Stimulated activated naive B cell treated with anti-CD40 and anti-IgM and Interleukin-4, amounts not matched to agents 10 μg/mL and 1 μg/mL and 100 μg/mL, for 72 hours (primary cell): Measurements from ENCODE around the gene ARL6IP1.
A peak's percentile ranks its signal among the peaks of the same experiment; 100 is the strongest.

Source experiments
- ATAC-seq, 2 donors: fragments of 150-1000 bp; cut with Tn5 transposase; replicated peaks; 2 replicates each; pipeline ENCODE4 v1.10.0; 2021; ENCODE audit warnings: moderate library complexity in 1 of 2
- DNase-seq: peaks from one replicate; pipeline ENCODE4 v3.0.0; 2021
- H3K27ac Mint-ChIP-seq: one replicate; pipeline ENCODE4 v1.8.0; 2022; ENCODE audit warnings: mild to moderate bottlenecking, mixed read lengths
- H3K27me3 Mint-ChIP-seq, 2 donors: one replicate each; pipeline ENCODE4 v1.8.0; 2022; ENCODE audit warnings: mixed read lengths in 2 of 2
- H3K36me3 Mint-ChIP-seq, 2 donors: one replicate each; pipeline ENCODE4 v1.8.0; 2022; ENCODE audit warnings: mixed read lengths in 2 of 2, mild to moderate bottlenecking in 1 of 2
- H3K4me1 Mint-ChIP-seq, 2 donors: one replicate each; pipeline ENCODE4 v1.8.0; 2022; ENCODE audit warnings: mixed read lengths in 2 of 2, mild to moderate bottlenecking in 1 of 2
- H3K4me3 Mint-ChIP-seq, 2 donors: one replicate each; pipeline ENCODE4 v1.8.0; 2022; ENCODE audit warnings: mild to moderate bottlenecking in 2 of 2, mixed read lengths in 2 of 2, moderate library complexity in 1 of 2
- H3K9me3 Mint-ChIP-seq, 2 donors: one replicate each; pipeline ENCODE4 v1.8.0; 2022; ENCODE audit warnings: mixed read lengths in 2 of 2, mild to moderate bottlenecking in 1 of 2

ARL6IP1 gene

GRCh38 chr16:18801145-18801972, at the start of gene ARL6IP1:
Gene ARL6IP1 (minus strand): TSS chr16:18801549. CDS start chr16:18801466, 83 bp downstream.
- H3K27me3 Mint-ChIP-seq: peaks cover 0 to 3% of the 10 kb centered on the region in 2 donors
- peaks cover 22 to 55% of the 10 kb centered on the region in 2 donors for H3K4me1 Mint-ChIP-seq

GRCh38 chr16:18846416-18846815, 45.1 kb upstream of the ARL6IP1 start:
- Mint-ChIP-seq H3K36me3 (peaks cover 35 to 47% of the 10 kb centered on the region in 2 donors), H3K27ac (peak overlapping the region; percentile 42), H3K4me3 (no peak overlapping the region), H3K27me3 (no peaks in the 10 kb centered on the region), H3K9me3 (no peaks in the 10 kb centered on the region), H3K4me1 (no peaks in the 10 kb centered on the region)
- DNase-seq (no peak), ATAC-seq (no peak)

More at GRCh38 chr16:18801145-18801972, at the start of gene ARL6IP1:
- Mint-ChIP-seq H3K9me3 (no peaks in the 10 kb centered on the region), H3K27ac (peak within 1 kb of the TSS; percentile 99), H3K36me3 (peaks cover 11 to 35% of the 10 kb centered on the region in 2 donors), H3K4me3 (peak within 1 kb of the TSS; percentile 81 to 95)
- ATAC-seq: peak; percentile 93 to 94
- DNase-seq: peak; percentile 98

DNA sequence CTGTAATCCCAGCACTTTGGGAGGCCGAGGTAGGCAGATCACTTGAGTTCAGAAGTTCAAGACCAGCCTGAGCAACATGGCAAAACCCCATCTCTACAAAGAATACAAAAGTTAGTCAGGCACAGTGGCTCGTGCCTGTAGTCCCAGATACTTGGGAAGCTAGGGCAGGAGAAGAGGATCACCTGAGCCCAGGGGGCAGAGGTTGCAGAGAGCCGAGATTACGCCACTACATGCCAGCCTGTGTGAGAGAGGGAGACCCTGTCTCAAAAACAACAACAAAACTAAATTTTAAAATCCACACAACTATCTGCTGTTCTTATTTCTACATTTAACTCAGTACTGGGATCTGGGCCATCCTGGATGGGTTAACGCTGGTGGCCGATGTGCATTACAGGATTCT, 41.2 kb upstream of the ARL6IP1 start:
- no peak for ATAC-seq
- DNase-seq: no peak
- no peak overlapping the region for H3K27ac Mint-ChIP-seq
- H3K9me3 Mint-ChIP-seq: no peaks in the 10 kb centered on the region
- no peak overlapping the region for H3K4me3 Mint-ChIP-seq
- no peaks in the 10 kb centered on the region for H3K27me3 Mint-ChIP-seq
- no peaks in the 10 kb centered on the region for H3K4me1 Mint-ChIP-seq
- H3K36me3 Mint-ChIP-seq: peaks cover 41 to 58% of the 10 kb centered on the region in 2 donors

DNA sequence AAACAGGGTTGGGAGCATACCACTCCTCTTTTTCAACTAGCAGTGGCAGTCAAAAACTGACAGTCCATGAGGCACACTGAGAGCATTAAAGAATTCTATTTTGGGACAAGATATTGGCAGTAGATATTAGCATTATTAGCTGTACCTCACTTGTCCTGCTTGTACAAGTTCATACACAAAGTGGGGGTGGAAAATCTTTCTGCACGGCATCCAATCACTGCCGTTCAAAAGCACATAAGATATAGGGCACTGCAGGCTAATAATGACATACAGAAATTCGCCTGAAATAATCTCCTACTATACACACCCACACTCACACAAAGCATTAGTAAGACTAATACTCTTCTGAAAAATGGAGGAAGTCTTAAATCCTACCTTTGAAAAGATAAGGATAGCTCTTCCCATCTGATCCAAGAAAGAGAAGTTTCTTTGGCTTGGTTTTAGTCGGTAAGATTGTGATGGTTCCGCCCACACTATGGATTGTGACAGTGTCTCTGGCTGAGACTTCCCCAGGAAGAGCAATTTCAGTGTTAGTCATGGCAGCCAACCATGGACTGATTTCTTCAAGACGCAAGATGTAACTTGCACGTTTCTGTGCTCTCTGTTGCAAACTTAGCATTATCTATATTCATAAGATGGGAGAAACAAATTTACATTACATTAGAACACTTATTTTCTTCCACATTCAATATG, 40.6 kb upstream of the ARL6IP1 start:
- no peaks in the 10 kb centered on the region for H3K27me3 Mint-ChIP-seq
- no peaks in the 10 kb centered on the region for H3K9me3 Mint-ChIP-seq
- no peak for DNase-seq
- H3K4me3 Mint-ChIP-seq: no peak overlapping the region
- peaks cover 43 to 57% of the 10 kb centered on the region in 2 donors for H3K36me3 Mint-ChIP-seq
- H3K4me1 Mint-ChIP-seq: no peaks in the 10 kb centered on the region
- no peak overlapping the region for H3K27ac Mint-ChIP-seq
- ATAC-seq: no peak

GRCh38 chr16:18839555-18839954, 38.2 kb upstream of the ARL6IP1 start:
- Mint-ChIP-seq H3K9me3 (no peaks in the 10 kb centered on the region), H3K36me3 (peaks cover 48 to 64% of the 10 kb centered on the region in 2 donors), H3K27ac (peak overlapping the region; percentile 56), H3K4me3 (no peak overlapping the region), H3K4me1 (no peaks in the 10 kb centered on the region), H3K27me3 (no peaks in the 10 kb centered on the region)
- ATAC-seq (no peak), DNase-seq (no peak)

GRCh38 chr16:18836702-18837101, 35.4 kb upstream of the ARL6IP1 start:
- no peak for ATAC-seq
- Mint-ChIP-seq H3K4me3 (no peak overlapping the region), H3K27ac (no peak overlapping the region), H3K36me3 (peaks cover 41 to 55% of the 10 kb centered on the region in 2 donors), H3K9me3 (no peaks in the 10 kb centered on the region), H3K4me1 (no peaks in the 10 kb centered on the region), H3K27me3 (no peaks in the 10 kb centered on the region)
- DNase-seq: no peak

GRCh38 chr16:18834864-18835263, 33.5 kb upstream of the ARL6IP1 start:
- no peaks in the 10 kb centered on the region for H3K9me3 Mint-ChIP-seq
- no peaks in the 10 kb centered on the region for H3K27me3 Mint-ChIP-seq
- no peaks in the 10 kb centered on the region for H3K4me1 Mint-ChIP-seq
- peaks cover 35 to 53% of the 10 kb centered on the region in 2 donors for H3K36me3 Mint-ChIP-seq
- no peak overlapping the region for H3K27ac Mint-ChIP-seq
- ATAC-seq (no peak), DNase-seq (no peak)
- H3K4me3 Mint-ChIP-seq: no peak overlapping the region

DNA sequence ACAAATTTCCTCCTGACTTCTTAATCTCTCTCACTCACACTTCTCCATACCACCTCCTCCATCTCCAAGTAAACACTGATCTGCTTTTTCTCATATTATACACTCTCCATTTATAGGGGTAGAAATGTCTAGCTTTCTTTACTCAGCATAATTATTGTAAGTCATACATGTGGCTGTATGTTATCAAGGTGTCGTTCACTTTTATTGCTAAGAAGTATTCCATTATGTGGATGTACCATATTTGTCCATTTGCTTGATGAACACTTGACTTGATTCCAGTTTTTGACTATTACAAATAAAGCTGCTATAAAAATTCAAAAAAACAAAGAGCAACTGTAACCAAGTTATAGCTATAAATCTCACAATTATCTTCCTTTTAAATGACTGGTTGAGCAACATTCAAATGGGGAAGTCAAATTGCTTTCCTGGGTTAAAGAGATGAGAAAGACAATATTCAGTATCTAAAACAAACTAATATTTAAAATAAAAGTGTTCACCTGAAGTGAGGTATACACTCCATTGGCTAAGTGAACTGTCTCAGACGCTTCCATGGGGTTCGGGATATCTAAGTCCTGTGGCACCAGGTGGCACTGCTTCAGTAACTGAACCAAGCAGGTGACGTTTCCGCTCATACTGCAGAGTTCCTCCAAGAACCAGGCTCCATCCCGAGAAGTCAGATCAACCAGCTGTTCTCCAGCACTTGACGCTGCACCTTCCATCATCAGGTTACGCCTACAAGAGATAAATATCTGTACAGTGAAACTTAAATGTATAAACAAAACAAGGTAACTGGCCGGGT, 32.6 kb upstream of the ARL6IP1 start:
- Mint-ChIP-seq H3K36me3 (peaks cover 35 to 46% of the 10 kb centered on the region in 2 donors), H3K4me1 (no peaks in the 10 kb centered on the region), H3K4me3 (no peak overlapping the region), H3K9me3 (no peaks in the 10 kb centered on the region), H3K27ac (peak overlapping the region; percentile 37), H3K27me3 (no peaks in the 10 kb centered on the region)
- ATAC-seq: no peak
- no peak for DNase-seq

DNA sequence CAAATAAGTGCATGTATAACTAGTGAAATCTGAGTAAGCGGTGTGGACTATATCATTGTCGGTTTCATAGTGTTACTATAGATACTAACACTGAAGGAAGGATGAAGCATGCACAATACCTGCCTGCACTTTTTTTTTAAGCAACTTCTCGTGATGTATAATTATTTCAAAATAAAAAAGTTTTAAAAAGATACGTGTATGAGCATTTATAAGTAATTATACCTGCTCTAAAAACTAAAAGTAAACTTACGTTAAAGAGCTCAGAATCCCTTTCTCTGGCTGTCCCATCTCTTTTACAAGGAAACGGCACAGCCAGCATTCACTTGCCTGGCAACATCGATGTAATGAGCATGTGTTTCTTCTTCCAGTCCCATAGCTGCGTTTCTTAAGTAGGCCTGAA, 31.3 kb upstream of the ARL6IP1 start:
- no peaks in the 10 kb centered on the region for H3K9me3 Mint-ChIP-seq
- H3K27me3 Mint-ChIP-seq: no peaks in the 10 kb centered on the region
- no peak overlapping the region for H3K4me3 Mint-ChIP-seq
- no peak overlapping the region for H3K27ac Mint-ChIP-seq
- no peaks in the 10 kb centered on the region for H3K4me1 Mint-ChIP-seq
- DNase-seq (no peak), ATAC-seq (no peak)
- peaks cover 39 to 44% of the 10 kb centered on the region in 2 donors for H3K36me3 Mint-ChIP-seq

DNA sequence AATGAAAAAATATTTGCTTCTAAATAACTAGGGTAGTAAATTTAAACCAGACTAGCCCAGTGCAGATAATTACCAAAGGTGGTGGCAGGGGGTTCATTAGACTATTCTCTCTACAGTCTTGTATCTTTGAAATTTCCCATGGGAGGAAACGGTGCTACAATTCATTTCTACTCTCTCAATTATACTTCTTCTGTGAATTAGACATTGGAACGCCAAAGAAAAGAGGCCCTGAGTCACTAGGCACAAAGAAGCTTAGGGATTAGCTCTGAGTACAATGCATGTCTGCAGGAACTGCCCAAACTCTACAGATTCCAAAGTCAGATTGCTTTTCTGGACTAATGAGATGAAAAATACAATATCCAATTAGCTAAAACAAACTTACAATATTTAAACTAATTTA, 30.7 kb upstream of the ARL6IP1 start:
- DNase-seq: no peak
- Mint-ChIP-seq H3K36me3 (peaks cover 37 to 39% of the 10 kb centered on the region in 2 donors), H3K27ac (no peak overlapping the region), H3K4me3 (no peak overlapping the region), H3K4me1 (no peaks in the 10 kb centered on the region), H3K27me3 (no peaks in the 10 kb centered on the region), H3K9me3 (no peaks in the 10 kb centered on the region)
- ATAC-seq: no peak

- no peak overlapping the region for H3K27ac Mint-ChIP-seq
- H3K27me3 Mint-ChIP-seq: no peaks in the 10 kb centered on the region
- DNase-seq (no peak), ATAC-seq (no peak)
- H3K4me1 Mint-ChIP-seq: no peaks in the 10 kb centered on the region
- no peaks in the 10 kb centered on the region for H3K9me3 Mint-ChIP-seq
- no peak overlapping the region for H3K4me3 Mint-ChIP-seq
- peaks cover 20 to 21% of the 10 kb centered on the region in 2 donors for H3K36me3 Mint-ChIP-seq
These were observed 27.9 kb upstream of the ARL6IP1 start for GRCh38 chr16:18829251-18829650.

- H3K9me3 Mint-ChIP-seq: no peaks in the 10 kb centered on the region
- no peak for ATAC-seq
These were observed 26.5 kb upstream of the ARL6IP1 start for GRCh38 chr16:18827890-18828289.

GRCh38 chr16:18816286-18816685, 14.9 kb upstream of the ARL6IP1 start:
- Mint-ChIP-seq H3K4me1 (peaks cover 0 to 1% of the 10 kb centered on the region in 2 donors), H3K27me3 (no peaks in the 10 kb centered on the region), H3K4me3 (no peak overlapping the region), H3K9me3 (no peaks in the 10 kb centered on the region), H3K27ac (no peak overlapping the region), H3K36me3 (peaks cover 28 to 37% of the 10 kb centered on the region in 2 donors)
- ATAC-seq (no peak), DNase-seq (no peak)

More at GRCh38 chr16:18827890-18828289, 26.5 kb upstream of the ARL6IP1 start:
- no peak overlapping the region for H3K4me3 Mint-ChIP-seq
- no peaks in the 10 kb centered on the region for H3K27me3 Mint-ChIP-seq
- DNase-seq: no peak
- H3K36me3 Mint-ChIP-seq: peaks cover 13 to 15% of the 10 kb centered on the region in 2 donors
- H3K27ac Mint-ChIP-seq: no peak overlapping the region
- no peaks in the 10 kb centered on the region for H3K4me1 Mint-ChIP-seq

- Mint-ChIP-seq H3K4me3 (no peak overlapping the region), H3K9me3 (no peaks in the 10 kb centered on the region), H3K4me1 (no peaks in the 10 kb centered on the region), H3K27ac (no peak overlapping the region), H3K36me3 (peaks cover 36 to 47% of the 10 kb centered on the region in 2 donors), H3K27me3 (no peaks in the 10 kb centered on the region)
- DNase-seq (no peak), ATAC-seq (no peak)
These were observed 10.6 kb upstream of the ARL6IP1 start for GRCh38 chr16:18811925-18812324.
